GM12875 (cell line): ENCODE data around the gene PTPRG.

Experiments
- H3K4me3 ChIP-seq: one replicate; pipeline ENCODE4 v1.5.1; 2011; ENCODE audit warnings: low read depth, low read length, control low read depth
- TF ChIP-seq, protein P1 (sequence below): IDR thresholded peaks from 2 replicates; pipeline ENCODE4 v1.5.1; 2011; ENCODE audit warnings: low read depth, mild to moderate bottlenecking, control low read depth, inconsistent platforms, low read length, moderate library complexity, borderline replicate concordance; ENCODE audit not compliant: insufficient read depth

PTPRG gene

DNA sequence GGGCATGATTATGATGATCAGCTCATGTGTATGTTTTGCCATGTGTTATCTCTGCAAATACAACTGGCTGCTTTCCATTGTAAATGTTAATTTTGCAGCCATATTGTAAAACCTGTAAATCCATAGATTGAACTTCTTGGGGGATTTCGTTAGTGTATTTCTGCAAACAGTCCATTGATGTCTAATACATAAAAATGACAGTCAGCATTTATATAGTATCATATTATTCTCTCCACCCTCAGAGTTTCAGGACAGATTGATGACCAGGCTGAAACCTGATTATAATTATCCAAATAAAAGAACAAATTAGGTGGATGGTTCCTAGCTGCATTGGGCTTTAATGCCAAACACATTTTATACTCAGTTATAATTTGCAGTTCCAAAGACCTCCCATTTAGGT is 535.1 kb downstream of the PTPRG start:
- H3K4me3 ChIP-seq, result no peak overlapping the region
- TF ChIP-seq, protein P1, sequence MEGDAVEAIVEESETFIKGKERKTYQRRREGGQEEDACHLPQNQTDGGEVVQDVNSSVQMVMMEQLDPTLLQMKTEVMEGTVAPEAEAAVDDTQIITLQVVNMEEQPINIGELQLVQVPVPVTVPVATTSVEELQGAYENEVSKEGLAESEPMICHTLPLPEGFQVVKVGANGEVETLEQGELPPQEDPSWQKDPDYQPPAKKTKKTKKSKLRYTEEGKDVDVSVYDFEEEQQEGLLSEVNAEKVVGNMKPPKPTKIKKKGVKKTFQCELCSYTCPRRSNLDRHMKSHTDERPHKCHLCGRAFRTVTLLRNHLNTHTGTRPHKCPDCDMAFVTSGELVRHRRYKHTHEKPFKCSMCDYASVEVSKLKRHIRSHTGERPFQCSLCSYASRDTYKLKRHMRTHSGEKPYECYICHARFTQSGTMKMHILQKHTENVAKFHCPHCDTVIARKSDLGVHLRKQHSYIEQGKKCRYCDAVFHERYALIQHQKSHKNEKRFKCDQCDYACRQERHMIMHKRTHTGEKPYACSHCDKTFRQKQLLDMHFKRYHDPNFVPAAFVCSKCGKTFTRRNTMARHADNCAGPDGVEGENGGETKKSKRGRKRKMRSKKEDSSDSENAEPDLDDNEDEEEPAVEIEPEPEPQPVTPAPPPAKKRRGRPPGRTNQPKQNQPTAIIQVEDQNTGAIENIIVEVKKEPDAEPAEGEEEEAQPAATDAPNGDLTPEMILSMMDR, result no peak

DNA sequence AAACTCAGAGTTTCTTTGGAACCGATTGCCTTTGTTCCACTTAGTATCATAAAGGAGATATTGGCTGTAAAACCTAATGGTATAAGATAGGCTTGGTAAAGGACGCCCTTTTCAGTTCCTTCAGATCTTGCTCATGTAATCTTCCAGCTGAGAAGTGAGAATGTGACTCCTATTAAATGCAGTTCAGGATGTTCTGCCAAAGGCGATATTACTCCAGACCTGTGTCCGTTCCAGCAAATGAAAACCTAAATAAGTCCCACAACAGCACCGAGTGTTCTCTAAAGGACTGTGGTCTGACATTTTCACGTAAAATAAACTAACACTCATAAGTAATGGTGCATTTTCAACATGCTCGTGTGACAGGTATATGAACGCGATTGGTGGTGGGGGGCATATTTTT is 535.8 kb downstream of the PTPRG start:
- TF ChIP-seq, protein P1, result no peak
- H3K4me3 ChIP-seq, result no peak overlapping the region

DNA sequence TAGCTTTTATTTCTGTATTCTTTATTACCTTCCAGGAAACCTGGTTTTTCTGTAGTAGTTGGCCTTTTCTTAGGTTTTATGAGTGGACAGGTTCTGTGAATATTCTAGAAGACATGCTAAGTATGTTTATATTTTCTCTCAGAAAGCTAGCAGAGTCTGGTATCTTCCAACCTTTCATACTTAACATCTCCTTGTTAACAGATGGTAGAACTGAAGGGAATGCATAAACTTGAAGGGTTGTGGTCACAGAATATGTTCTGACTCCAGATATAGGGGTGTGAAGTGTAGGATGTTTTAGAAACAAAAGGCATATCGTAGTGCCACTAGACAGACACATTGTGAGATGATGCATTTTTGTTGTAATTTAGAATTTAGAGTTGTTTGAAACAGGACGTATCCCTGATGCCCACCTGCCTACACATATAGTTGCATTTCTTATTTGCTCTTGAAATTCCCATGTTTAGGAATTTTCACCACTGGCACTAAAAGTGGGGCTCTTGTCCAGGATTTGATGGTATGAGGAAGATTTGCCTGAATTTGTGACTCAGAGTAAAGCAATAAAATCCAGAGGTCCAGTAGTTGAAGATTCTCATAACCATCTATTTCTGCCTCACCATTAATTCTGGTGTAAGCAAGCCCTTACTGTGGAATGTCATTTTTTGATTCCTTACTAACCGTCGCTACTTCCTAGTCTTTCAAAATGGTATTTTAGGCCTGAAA is 537.4 kb downstream of the PTPRG start:
- no peak overlapping the region for H3K4me3 ChIP-seq
- TF ChIP-seq, protein P1, result no peak

DNA sequence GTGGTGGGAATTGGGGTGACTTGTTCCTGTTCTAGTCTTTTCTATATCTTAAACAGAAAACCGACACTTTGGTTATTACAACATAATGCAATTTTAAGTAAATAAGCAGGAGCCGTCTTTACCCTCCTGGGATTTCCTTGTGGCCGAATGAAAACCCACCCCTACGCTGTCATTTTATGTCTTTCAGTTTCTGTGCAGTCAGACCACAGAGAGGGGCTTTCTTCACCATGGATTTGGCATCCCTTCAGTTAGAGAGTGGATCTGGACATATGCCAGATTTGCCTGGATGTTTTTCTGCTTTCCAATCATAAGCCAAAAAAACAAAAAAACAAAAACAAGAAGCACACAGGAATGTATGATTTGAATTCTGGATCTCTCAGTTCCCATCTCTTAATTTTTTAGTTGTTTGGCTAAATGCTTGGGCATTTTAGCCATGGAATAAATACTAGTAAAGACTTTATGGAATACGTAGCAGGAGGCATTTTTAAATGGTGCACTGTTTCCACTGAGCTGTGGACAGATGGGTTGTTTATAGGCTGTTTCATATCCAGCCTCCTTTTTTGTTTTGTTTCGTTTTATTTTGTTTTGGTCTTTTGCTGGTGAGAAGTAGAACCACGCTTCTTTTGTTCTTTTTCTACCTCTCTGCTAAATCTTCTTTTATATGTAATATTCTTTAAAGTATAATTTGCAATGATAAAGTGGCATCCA is 539.1 kb downstream of the PTPRG start:
- no peak overlapping the region for H3K4me3 ChIP-seq
- TF ChIP-seq, protein P1, result no peak

DNA sequence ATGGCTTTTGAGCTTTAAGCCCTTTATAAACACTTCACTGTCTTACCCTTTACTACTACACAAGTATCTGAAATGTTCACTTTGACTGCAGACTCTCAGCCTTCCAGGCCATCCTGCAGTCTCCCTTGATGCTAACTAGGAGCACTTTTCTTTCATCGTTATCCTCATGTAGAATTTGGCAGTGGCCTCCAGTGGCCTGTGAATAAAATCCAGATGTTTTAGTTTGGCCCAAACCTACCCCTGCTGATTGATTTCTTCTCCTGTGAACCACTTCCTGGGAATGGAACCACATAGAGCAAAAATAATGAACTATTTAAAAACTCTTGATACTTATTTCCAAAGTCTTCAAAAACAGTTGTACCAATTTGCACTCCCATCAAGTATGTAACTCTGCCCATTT is 540.1 kb downstream of the PTPRG start:
- TF ChIP-seq, protein P1, result no peak
- H3K4me3 ChIP-seq, result no peak overlapping the region

DNA sequence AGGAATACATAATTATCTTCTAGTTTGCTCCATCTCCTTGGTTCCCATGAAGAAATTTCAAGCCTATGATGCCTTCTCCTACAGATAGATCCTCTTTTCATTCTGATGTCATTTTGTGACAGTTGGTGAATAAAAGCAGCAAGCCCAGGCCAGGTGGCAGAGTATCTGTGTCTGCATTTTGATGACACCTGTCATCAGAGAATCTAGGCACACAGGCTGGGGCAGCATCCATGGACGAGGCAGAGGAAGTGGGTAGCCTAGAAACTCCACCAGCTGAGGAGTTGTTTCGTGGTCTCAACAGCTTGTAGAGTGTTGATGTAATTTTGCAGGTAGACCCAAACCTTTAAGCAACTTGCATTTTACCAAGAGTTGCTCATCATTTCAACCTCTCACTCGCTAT is 542.2 kb downstream of the PTPRG start:
- TF ChIP-seq, protein P1, result no peak

DNA sequence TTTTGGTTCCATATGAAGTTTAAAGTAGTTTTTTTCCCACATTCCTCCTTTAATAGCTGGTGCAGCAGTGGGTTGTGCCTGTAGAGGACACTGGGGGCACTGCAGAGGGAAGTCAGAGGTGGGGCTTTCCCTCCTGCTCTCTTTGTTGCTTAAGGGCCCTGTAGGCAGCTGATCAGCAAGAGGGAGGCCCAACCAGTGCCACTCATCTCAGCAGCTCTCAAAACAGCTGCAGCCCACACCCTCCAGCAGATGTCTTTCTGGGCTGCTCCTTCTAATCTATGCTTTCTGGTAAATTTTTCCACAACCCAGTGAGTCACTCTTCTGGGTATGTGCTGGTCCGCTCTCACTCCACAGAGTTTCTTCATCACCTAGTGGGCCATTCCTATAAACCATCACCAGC is 548.2 kb downstream of the PTPRG start:
- no peak overlapping the region for H3K4me3 ChIP-seq
- TF ChIP-seq, protein P1, result no peak

More for the DNA sequence above, 542.2 kb downstream of the PTPRG start:
- H3K4me3 ChIP-seq, result no peak overlapping the region
